HL-60/S4 (cell line): ENCODE measurements around the gene KIAA0319L.
"Not testable (repeated sequence)": the region's sequence is repeated elsewhere in the genome, so short reads cannot be mapped to it uniquely, and the experiment has no call there.

Experiments
- in situ Hi-C: fragments of 300-500 bp; cut with MboI; formaldehyde crosslinking; loops from 2 replicates; pipeline ENCODE4 v1.14.3; 2022; ENCODE audit warnings: low sequenced_read_pairs

KIAA0319L gene

GRCh38 chr1:35585281-35585680 is 28.1 kb upstream of the KIAA0319L start:
- in situ Hi-C loops = no loop called here

GRCh38 chr1:35581621-35582020 is 24.4 kb upstream of the KIAA0319L start:
- in situ Hi-C loops = not testable (repeated sequence)

- in situ Hi-C loops = no loop called here
Observed at GRCh38 chr1:35580949-35581388, 23.8 kb upstream of the KIAA0319L start.

GRCh38 chr1:35577071-35577998 is 20.1 kb upstream of the KIAA0319L start:
- in situ Hi-C loops = no loop called here

GRCh38 chr1:35576766-35577070 is 19.5 kb upstream of the KIAA0319L start:
- in situ Hi-C loops = not testable (repeated sequence)

- in situ Hi-C loops = no loop called here
Observed at GRCh38 chr1:35576061-35576765, 19.0 kb upstream of the KIAA0319L start.

- in situ Hi-C loops = no loop called here
Observed at GRCh38 chr1:35575416-35575958, 18.3 kb upstream of the KIAA0319L start.

GRCh38 chr1:35574655-35575415 is 17.6 kb upstream of the KIAA0319L start:
- in situ Hi-C loops = no loop called here

GRCh38 chr1:35574125-35574654 is 17.0 kb upstream of the KIAA0319L start:
- in situ Hi-C loops = no loop called here

GRCh38 chr1:35573198-35574124 is 16.3 kb upstream of the KIAA0319L start, which contains the start of gene TFAP2E:
TFAP2E (plus strand) TSS chr1:35573314; CDS start chr1:35573578, 264 bp downstream.
- in situ Hi-C loops = no loop called here

- in situ Hi-C loops = no loop called here
Observed at GRCh38 chr1:35572296-35572695, 15.1 kb upstream of the KIAA0319L start.

- in situ Hi-C loops = no loop called here
Observed at GRCh38 chr1:35571263-35571662, 14.1 kb upstream of the KIAA0319L start.

- in situ Hi-C loops = no loop called here
Observed at GRCh38 chr1:35570589-35571137, 13.5 kb upstream of the KIAA0319L start.

- in situ Hi-C loops = loop anchor here (10.0 kb wide), 1 partner anchor 115 kb away; no protein-coding TSS in a partner anchor
Observed at GRCh38 chr1:35569936-35570335, 12.7 kb upstream of the KIAA0319L start.

- in situ Hi-C loops = loop anchor here (10.0 kb wide), 1 partner anchor 114 kb away; no protein-coding TSS in a partner anchor
Observed at GRCh38 chr1:35568975-35569395, 11.8 kb upstream of the KIAA0319L start.

- in situ Hi-C loops = loop anchor here (10.0 kb wide), 1 partner anchor 113 kb away; no protein-coding TSS in a partner anchor
Observed at GRCh38 chr1:35567947-35568558, 10.8 kb upstream of the KIAA0319L start.

GRCh38 chr1:35565742-35566133 is 8.5 kb upstream of the KIAA0319L start:
- in situ Hi-C loops = loop anchor here (10.0 kb wide), 1 partner anchor 111 kb away; no protein-coding TSS in a partner anchor
